Measurements from ENCODE around the gene ZNF20.
A peak's percentile ranks its signal among the peaks of the same experiment; 100 is the strongest.

Gene ZNF20

DNA sequence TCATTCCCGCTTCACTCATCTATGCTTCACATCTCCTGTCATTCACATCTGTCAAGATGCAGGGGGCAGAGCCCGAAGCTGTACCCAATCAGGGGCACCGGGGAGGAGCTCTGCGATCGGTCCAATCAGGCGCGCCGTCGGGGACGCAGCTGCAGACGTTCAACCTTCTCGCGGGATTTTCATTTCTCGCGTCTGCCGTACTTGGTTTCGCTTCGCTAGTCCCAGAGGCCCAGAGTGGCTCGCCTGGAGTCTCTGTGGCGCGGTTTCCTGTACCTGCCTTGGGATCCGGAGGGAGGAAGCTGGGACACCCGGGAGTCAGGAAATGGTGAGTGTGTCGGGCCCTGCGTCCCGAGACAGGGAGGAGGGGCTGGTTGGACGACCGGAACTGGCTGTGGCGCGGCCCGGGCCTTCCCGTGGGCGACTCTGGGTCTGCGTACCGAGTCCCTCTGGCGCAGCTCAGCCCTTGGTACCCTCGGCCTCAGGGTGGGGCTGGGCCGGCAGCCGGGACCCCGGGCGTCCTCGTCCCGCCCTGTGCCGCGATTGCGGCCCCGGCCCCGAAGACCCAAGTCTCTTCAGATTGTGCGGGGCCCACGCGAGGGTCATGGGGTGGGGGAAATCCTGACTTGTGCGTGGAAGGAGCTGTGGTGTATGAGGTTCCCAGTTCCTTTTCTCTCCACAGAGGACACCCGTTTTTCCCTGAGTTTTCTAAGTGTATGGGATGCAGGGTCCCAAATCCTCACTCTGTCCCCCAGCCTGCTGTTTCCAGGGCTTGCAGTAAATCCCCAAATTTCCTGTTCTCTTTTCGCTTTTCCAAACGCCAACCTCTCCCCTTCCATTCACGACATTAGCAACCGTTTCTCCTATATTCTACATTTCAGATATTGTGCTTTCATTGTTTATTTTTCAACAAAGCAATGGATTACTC, 23.0 kb upstream of the ZNF20 start, which contains the start of gene ZNF136:
Gene ZNF136, plus strand, starts transcription at position 215 of the 925 bp plus-strand sequence. Its CDS starts 108 bp downstream, at position 323.
- no peaks in the 10 kb centered on the region for H3K27me3 ChIP-seq (ENCODE audit: insufficient read depth, low read depth, severe bottlenecking)
- H3K4me3 ChIP-seq (ENCODE audit: low read depth, low read length), result peak within 1 kb of the TSS; percentile 68
- TF ChIP-seq, protein P1, sequence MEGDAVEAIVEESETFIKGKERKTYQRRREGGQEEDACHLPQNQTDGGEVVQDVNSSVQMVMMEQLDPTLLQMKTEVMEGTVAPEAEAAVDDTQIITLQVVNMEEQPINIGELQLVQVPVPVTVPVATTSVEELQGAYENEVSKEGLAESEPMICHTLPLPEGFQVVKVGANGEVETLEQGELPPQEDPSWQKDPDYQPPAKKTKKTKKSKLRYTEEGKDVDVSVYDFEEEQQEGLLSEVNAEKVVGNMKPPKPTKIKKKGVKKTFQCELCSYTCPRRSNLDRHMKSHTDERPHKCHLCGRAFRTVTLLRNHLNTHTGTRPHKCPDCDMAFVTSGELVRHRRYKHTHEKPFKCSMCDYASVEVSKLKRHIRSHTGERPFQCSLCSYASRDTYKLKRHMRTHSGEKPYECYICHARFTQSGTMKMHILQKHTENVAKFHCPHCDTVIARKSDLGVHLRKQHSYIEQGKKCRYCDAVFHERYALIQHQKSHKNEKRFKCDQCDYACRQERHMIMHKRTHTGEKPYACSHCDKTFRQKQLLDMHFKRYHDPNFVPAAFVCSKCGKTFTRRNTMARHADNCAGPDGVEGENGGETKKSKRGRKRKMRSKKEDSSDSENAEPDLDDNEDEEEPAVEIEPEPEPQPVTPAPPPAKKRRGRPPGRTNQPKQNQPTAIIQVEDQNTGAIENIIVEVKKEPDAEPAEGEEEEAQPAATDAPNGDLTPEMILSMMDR (IDR thresholded peaks at IDR 0.05; ENCODE audit: low read depth, low read length), result no peak
- peaks cover 15% of the 10 kb centered on the region for H3K36me3 ChIP-seq
- peak; percentile 96 for DNase-seq
- no peaks in the 10 kb centered on the region for H3K9me3 ChIP-seq (ENCODE audit: severe bottlenecking)
- H3K27ac ChIP-seq, result peak within 1 kb of the TSS; percentile 92

DNA sequence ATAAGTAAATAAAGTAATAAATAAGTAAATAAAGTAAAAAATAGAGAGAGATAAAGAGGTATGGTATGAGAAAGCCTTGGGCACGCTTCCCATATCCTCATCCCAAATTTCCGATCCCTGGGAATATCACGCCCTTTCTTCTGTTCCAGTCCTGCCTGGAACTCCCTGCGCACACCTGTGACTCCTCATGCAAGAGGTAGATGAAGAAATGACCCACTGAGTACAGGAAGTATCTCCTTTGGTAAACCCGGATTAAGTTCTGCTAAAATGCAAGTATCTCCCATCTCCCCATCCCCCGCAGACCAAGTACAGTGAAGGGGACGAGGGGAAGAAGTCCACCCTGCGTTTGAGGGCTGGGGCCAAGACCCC, 22.3 kb upstream of the ZNF20 start:
- no peaks in the 10 kb centered on the region for H3K9me3 ChIP-seq (ENCODE audit: severe bottlenecking)

DNA sequence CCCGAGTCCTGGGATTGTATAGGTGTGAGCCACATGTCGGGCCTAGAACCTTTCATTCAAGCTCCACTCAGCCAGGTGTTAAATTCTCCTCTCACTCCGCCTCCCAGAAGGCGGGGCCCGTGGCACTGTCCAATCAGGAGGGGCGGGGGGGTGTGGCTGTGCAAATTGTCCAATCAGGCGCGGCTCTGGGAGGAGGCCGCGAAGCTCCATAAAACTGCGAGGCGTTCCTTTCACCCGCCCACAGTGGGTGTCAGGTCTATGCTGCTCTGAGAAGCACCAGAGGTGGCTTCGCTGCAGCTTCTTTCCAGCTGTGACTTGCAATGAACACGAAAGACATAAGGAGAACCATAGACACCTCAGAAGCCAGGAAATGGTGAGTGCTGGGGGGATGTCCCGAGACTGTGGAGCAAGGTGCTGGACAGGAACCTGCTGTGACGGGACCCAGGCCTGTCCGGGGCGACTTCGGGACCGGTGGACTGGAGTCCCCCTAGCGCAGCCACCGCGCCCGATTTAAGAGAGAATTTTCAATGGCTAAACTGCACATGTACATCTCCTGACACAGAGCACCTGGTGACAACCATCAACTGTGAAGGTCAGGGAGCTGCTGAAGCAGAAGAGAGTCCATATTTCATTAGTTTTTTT, 19.7 kb upstream of the ZNF20 start:
- Histone ChIP-seq H3K4me3 (ENCODE audit: low read depth, low read length) (no peak overlapping the region), H3K36me3 (peaks cover 4% of the 10 kb centered on the region; the same call in 1 of the 2 replicates), H3K27ac (no peak overlapping the region), H3K9me3 (ENCODE audit: severe bottlenecking) (no peaks in the 10 kb centered on the region), H3K27me3 (ENCODE audit: insufficient read depth, low read depth, severe bottlenecking) (no peaks in the 10 kb centered on the region)
- TF ChIP-seq, protein P1 (IDR thresholded peaks at IDR 0.05; ENCODE audit: low read depth, low read length), result no peak
- DNase-seq, result no peak

More for the DNA sequence above, 22.3 kb upstream of the ZNF20 start:
- Histone ChIP-seq H3K36me3 (peaks cover 15% of the 10 kb centered on the region), H3K4me3 (ENCODE audit: low read depth, low read length) (peak overlapping the region; percentile 68), H3K27me3 (ENCODE audit: insufficient read depth, low read depth, severe bottlenecking) (no peaks in the 10 kb centered on the region), H3K27ac (no peak overlapping the region)
- DNase-seq, result no peak
- TF ChIP-seq, protein P1 (IDR thresholded peaks at IDR 0.05; ENCODE audit: low read depth, low read length), result no peak

DNA sequence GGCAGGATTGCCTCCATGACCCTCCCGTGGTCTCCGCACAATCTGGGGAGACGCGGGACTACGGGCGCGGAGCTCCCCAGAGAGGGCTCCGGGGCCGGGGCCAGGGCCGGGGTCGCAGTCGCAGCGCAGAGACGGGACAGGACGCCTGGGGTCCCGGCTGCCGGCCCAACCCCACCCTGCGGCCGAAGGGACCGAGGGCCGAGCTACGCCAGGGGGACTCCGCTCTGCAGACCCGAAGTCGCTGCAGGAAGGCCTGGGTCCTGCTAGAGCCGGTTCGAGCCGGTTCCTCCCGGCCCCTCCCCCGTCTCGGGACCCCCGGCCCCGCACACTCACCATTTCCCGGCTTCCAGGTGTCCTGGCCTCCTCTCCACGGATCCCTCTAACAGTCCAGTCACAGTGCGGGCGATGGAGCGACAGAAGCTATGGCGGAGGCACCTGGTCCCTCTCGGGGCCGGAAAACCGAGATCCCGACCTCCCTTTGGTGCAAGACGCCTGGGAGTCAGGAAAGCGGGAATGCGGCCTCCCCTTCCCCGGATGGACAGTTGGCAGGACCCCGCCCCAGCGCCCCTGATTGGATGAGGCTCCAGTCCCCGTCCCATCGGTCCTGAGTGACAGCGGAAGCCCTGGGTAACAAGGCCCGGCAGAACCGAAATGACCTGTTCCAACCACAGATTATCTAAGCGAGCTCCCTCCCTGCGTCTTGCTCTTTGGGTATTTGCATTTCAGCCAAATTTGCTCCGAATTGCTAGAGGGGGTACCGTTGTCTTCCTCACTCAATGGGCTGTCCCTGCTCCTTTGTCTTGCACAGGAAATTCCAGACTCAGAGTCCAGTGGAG, 16.3 kb upstream of the ZNF20 start, which contains the start of gene ZNF625:
Gene ZNF625, minus strand, starts transcription at position 512 of the 836 bp plus-strand sequence. Its CDS starts 176 bp downstream, at position 336.
- H3K36me3 ChIP-seq, result peaks cover 31% of the 10 kb centered on the region
- H3K4me3 ChIP-seq (ENCODE audit: low read depth, low read length), result peak within 1 kb of the TSS; percentile 99
- TF ChIP-seq, protein P1 (IDR thresholded peaks at IDR 0.05; ENCODE audit: low read depth, low read length), result no peak
- DNase-seq, result peak; percentile 98
- no peaks in the 10 kb centered on the region for H3K9me3 ChIP-seq (ENCODE audit: severe bottlenecking)
- no peaks in the 10 kb centered on the region for H3K27me3 ChIP-seq (ENCODE audit: insufficient read depth, low read depth, severe bottlenecking)
- H3K27ac ChIP-seq, result peak within 1 kb of the TSS; percentile 96

DNA sequence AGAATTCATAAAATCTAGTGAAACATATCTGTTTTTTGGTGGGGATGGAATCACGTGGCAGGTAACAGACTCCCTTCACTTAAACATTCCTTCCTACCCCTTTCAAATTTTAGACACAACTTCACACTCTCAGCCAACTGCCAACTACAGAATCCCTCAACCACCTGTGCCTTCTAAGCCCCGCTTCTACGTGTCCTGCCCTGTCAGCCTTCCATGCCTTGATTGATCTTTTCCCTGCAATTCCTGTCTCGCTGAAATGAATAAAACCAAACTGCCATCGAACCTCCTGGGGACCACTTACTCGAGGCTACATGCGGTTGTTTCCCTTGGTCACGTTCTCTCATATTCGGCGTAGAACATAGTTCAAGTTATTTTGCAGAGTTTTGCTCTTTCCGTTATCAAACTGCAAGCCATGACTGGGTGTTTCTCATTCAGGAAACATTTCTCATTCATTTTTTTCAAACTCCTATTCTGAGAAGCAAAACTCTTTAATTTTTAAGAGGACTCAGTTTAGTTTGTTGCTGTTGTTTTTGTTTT, 15.2 kb upstream of the ZNF20 start:
- Histone ChIP-seq H3K4me3 (ENCODE audit: low read depth, low read length) (peak overlapping the region; percentile 99), H3K27ac (peak overlapping the region; percentile 96), H3K9me3 (ENCODE audit: severe bottlenecking) (no peaks in the 10 kb centered on the region), H3K36me3 (peaks cover 37% of the 10 kb centered on the region), H3K27me3 (ENCODE audit: insufficient read depth, low read depth, severe bottlenecking) (no peaks in the 10 kb centered on the region)
- DNase-seq, result no peak
- TF ChIP-seq, protein P1 (IDR thresholded peaks at IDR 0.05; ENCODE audit: low read depth, low read length), result no peak
